HG03521 (cell line): ENCODE measurements around the gene DTD2.
"Not testable (repeated sequence)": the region's sequence is repeated elsewhere in the genome, so short reads cannot be mapped to it uniquely, and the experiment has no call there.

Experiments used
- ATAC-seq: cut with Tn5 transposase; IDR thresholded peaks from one replicate; pipeline ENCODE4 v1.9.1; 2021; ENCODE audit warnings: mild to moderate bottlenecking, moderate library complexity; ENCODE audit not compliant: unreplicated experiment

Gene DTD2

DNA sequence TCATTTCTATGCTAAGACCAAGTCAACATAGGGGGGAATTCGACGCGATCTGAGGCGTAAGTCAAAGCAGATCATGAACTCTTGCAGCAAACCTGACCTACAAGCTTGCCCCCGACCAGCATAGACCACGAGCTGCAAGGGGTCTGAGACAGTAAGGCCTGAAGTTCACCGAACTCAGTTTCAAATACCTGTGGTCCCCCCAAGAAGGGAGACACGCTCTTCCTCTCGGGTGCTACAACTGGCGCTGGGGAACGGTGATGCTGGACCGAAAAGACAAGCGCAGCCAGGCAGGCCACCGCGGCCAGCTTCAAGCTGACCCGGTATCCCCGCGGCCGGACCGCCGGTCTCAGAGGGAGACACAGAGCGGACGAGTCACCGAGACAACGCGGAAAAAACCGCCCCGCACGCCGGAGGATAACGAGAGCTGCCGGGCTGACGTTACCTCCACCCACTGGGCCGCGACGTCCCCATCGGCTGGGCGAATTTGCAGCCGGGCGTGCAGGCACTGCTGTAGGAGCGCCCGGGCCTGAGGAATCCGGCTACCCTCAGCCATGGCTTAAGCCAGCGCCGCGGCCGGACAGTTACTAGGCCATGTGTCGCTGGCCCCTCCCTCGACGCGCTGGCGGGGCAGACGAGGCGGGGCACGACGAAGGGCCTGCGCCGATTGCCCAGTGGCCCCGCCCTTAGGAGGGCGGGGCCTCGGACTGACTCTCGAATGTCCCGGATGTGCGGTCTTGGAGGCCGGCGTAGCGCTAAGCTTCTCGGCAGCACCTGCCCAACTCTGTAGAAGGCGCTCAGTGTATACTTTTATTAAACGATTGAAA is at the start of gene DTD2:
DTD2 (minus strand) TSS at position 666 of the 824 bp plus-strand sequence; CDS start at position 553, 113 bp downstream.
- ATAC-seq: peak; percentile 98

DNA sequence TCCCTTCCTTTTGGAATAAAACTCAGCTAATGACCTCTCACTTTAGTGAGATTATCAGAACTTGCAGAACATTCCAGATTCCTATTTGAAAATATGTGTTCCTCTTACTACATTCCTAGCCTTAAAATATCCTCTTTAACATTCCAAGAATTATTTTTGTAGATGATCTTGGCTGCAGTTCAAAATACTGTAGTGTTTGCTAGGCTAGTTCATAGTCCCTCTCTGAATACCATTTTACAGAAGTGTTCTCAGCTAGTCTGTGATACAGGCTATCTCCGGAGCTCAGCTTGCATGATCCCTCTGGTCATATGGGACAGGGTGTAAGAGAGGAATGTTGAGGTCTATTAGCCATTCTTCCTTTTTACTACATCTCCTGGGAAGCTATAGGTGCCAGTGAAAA is 48.1 kb upstream of the DTD2 start:
- no peak for ATAC-seq

DNA sequence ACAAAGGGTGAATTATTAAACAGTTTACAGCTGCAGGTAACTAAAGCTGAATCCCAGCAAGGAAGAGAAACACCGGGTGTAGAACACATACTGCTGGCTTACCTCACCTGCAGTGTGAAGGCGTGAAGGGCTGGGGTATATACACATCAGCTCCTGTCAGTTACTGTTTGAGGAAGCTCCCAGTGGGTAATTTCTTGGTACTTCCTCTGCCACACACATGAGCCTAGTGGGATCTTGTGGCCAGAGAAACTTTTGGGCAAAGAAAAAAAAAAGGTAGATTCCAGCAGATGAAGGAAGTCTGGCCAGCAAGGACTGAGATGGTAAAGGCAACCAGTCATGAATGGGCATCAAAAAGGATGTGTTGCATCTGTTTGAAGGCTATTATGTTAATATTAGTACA is 44.6 kb upstream of the DTD2 start:
- no peak for ATAC-seq

DNA sequence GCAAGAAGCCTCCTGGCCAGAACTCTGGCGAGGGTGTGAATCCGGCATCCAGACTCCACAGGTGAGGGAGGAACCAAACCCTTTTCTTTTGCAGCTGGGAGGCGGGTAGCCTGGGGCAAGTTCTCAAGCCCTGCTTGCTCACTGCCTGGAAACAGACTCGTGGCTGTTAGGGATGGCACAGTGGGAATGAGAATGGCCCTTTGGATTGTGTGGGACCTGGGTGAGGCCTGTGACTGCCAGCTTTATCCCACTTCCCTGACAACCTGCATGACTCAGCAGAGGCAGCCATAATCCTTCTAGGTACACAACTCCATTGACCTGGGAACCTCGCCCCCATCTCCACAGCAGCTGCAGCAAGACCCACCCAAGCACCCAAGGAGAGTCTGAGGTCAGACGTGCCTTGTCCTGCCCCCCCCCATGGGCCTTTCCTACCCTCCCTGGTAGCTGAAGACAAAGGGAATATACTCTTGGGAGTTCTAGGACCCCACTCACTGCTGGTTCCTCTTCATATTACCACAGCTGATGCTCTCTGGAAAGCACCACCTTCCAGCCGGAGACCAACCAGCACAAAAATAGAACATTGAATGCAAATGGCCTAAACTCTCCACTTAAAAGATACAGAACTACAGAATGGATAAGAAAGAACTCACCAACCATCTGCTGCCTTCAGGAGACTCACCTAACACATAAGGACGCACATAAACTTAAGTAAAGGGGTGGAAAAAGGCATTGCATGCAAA is 35.6 kb upstream of the DTD2 start:
- no peak for ATAC-seq

DNA sequence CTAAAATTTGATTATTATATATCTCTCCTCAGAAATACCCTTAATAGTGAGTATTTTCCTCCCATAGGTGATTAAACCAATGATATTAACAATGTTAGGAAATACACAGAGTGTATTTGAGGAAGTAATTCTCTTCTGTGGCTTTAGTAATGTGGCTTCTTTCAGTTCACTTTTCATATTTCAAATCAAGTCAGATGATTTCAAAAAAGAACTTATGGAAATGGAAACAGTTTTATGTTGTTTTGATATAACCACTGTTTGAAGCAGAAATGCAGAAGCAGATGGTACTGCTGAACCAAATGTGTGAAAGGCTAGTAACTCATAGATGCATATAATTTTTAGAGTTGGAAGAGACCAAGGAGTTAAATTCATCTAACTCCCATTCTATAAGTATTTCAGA is 32.4 kb upstream of the DTD2 start:
- peak; percentile 53 for ATAC-seq

DNA sequence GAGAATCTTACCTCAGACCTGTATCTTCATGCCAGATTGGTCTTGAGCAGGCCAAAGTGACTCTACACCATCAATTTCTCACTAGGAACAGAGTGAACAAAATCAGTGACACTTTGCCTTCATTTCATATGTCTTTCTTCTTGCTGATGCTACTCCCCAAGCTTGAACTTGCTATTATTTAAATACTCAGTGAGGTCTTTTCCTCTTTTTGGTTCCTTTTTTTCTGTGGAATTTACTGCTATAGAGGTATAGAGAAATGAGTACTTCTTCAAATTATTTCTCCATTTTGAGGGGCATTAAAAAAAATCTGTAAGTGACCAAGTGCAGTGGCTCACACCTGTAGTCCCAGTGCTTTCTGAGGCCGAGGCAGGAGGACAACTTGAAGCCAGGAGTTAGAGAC is 30.6 kb upstream of the DTD2 start, which contains the start of gene GPR33:
GPR33 (minus strand) TSS at position 154 of the 400 bp plus-strand sequence. CDS start 4,074 bp downstream, outside the sequence.
- no peak for ATAC-seq

DNA sequence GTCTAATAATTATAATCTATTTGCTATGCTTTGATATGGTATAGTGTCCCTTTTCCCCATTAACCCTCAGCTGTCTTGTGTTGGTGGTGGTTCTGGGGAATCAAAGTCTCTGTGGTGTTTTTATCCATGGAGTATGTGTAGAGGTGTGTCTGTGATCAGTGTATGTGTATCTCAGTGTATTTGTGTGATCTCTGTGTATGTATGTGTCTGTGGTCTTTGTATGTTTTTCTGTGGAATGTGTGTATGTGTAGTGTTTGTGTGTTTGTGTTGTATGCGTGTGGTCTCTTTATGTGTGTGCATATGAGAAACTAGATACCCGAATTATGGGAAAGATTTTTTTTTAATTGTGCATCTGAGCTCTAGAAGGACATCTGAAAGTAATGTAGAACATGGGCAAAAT is 29.5 kb upstream of the DTD2 start:
- no peak for ATAC-seq

DNA sequence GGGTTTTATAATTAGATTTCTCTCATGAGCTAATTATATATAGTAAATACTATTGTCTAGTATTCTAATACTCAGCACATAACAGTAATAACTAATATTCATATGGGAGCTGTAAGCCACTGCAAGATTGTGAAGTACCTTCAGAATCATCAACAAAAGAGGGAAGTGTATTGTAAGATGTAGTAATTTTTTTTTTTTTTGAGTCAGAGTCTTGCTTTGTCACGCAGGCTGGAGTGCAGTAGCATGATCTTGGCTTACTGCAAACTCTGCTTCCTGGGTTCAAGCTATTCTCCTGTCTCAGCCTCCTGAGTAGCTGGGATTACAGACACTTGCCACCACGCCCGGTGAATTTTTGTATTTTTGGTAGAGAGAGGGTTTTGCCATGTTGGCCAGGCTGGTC is 27.4 kb upstream of the DTD2 start:
- no peak for ATAC-seq

DNA sequence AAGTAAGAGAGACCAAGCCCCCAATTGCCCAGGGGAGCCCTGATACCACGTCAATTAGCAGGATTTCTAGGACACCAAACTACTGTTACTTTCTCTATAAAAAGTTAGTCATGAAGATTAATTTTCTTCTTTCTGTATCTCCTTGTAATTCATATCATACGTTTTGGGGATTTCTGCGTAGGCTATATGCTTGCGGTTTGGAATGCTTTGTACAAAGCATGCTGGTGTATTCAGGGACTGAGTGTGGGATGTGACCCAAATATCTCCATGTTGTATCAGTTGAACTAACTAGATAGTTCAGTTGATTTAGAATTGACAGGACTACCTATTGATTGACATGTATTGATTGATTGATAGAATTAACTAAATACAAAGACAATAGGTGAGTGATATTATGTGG is 22.9 kb upstream of the DTD2 start:
- ATAC-seq: no peak

DNA sequence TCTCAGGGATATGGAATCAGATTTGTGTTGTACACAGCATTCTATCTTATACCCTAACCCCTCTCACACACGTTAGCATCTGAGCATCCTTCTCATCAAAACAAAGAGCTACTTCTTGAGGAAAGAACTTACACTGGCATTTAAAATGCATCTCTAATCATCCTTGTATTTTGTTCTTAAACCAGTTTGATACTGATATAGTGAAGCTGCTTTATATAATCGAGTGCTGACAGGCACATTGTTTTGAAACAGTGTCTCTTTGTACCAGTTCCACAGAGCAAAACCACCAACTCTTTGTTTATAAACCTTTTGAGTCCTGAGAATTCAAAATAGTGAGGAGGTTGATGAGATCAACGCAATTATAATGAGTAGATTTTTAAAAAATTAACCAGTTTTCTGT is 21.7 kb upstream of the DTD2 start:
- no peak for ATAC-seq

DNA sequence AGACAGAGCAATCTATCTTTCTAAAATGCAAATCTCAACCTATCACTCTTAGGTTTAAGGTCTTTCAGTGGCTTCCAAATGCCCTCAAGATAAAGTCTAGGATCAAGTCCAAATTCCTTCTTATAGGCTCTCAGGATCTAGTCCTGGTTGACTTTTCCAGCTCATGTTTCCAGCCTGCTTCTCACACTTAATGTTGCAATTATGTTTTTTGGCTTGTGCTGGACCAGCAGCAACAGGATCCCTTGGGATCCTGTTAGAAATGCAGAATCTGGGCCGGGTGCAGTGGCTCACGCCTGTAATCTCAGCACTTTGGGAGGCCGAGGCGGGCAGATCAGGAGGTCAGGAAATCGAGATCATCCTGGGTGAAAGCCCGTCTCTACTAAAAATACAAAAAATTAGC is 19.9 kb upstream of the DTD2 start:
- ATAC-seq: no peak

DNA sequence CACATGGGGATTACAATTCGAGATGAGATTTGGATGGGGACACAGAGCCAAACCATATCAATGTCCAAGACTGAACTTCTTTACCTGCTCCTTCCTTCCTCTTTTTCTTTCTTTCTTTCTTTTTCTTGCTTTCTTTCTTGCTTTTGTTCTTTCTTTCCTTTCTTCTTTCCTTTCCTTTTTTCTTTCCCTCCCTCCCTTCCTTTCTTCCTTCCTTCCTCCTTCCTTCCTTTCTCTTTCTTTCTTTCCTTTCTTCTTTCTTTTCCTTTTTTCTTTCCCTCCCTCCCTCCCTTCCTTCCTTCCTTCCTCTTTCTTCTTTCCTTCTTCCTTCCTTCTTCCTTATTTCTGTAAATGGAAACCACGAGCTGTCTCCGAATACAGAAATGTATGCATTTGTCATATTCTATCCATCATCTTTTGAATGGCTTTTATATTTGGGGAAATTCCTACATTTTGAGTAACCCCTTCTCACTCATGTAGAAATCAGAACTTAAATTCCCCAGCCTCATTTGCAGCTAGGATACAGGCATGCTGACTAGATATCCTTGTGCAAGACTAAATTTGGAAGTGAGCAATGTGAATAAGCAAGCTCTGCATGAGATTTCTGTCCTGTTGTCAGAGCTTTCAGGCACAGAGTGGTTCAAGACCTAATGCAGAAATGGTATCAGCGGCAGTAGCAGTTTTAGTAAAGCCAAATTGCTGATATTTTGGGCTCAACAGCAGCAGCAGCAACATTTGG is 19.0 kb upstream of the DTD2 start:
- no peak for ATAC-seq

DNA sequence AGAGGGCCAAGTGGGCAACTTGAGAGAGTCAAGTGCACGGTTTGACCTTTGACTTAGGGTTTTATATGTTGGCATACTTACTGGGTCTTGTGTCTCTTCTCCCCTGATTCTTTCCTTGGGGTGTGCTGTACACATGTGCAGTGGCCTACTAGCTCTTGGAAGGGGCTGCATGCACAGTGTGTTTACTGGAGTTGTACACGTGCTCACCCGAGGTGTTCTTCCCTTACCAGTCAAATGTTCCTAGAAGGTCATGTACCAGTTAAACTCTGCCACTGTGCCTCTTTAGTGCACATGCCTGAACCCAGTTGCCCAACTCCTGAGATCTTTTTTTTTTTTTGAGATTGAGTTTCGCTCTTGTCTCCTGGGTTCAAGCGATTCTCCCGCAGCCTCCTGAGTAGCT is 9.2 kb upstream of the DTD2 start:
- no peak for ATAC-seq

DNA sequence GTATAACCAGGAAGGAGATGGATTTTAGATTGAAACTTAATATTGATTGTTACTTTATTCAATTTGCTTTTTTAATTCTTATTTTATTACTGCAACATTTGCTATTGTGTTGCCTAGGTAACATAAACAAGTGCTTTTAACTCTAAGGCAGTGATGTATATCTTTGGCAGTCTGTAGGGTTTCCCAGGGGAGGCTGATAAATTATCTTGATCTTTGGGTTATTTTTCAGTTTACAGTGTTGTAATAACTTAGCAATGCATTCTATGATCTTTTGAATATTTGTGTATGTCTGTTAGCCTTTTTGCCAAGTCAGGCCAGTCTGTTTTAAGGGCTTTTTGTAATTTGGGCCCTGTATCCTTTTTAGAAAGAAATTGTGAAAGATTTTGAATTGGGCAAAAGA is 7.8 kb upstream of the DTD2 start:
- ATAC-seq: no peak

DNA sequence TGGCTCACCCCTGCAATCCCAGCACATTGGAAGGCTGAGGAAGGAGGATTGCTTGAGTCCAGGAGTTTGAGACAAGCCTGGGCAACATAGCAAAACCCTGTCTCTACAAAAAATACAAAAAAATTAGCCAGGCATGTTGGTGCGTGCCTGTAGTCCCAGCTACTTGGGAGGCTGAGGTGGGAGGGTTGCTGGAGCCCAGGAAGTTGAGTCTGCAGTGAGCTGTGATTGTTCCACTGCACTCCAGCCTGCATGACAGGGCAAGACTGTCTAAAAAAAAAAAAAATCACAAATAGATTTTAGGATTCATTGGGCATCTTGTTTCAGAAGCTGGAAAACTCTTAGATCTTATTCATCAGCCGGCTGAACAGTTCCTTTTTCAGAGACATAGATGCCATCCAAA is 5.1 kb upstream of the DTD2 start:
- ATAC-seq: not testable (repeated sequence)

DNA sequence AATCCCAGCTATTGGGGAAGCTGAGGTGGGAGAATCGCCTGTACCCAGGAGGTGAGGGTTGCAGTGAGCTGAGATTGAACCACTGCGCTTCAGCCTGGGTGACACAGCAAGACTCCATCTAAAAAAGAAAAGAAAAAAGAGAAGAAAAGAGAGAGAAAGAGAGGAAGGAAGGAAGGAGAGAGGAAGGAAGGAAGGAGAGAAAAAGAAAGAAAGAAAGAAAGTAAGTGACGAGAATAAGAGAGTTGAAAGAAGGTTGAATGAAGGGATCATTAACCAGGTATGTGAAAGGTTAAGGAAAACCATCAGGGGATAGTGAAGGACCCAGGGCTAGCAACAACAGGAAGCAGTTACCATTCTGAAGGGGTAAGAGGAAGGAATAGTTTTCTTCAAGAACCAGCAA is 4.2 kb upstream of the DTD2 start:
- ATAC-seq: no peak

DNA sequence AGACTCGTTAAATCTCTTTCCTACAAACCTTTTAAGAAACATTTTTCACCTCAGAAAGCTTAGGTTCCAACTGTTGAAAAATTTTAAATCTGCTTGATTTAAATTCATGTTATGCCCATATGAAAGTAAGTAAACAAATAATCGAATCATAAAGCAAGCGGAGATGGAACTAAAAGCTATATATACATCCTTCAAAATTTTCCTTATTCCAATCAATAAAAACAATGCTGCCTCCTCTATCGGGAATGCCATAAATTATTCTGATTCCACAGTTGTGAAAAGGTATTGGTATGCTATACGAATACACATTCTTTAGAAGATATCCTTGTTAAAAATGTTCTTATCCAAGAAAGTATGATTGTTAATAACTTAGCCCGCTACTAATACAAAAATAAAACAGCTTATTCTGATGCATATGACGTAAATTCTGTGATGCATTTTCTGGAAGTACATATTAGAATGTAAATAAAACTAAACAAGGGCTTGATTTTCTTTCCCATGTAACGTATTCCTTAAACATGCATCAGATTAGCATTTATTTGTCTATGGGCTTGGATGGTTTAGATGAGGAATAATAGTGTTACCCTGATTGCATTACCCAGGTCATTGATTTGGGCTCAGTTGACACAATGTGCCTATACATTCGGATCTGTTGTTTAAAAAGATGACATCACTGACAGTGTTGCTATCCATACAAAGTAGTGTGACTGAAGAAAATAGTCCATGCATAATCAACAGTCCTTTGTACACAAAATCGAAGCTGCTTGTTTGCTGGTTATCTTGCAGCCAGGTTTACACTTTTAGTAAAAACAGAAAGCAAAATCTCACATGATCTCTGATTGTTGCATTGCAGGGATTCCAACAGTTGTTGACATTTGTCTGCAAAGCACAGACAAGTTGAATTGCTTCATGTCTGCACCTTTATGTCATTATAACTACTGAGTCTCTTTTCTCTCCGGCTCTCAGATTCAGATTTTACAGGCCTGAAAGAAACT is 656 bp upstream of the DTD2 start:
- ATAC-seq: no peak

DNA sequence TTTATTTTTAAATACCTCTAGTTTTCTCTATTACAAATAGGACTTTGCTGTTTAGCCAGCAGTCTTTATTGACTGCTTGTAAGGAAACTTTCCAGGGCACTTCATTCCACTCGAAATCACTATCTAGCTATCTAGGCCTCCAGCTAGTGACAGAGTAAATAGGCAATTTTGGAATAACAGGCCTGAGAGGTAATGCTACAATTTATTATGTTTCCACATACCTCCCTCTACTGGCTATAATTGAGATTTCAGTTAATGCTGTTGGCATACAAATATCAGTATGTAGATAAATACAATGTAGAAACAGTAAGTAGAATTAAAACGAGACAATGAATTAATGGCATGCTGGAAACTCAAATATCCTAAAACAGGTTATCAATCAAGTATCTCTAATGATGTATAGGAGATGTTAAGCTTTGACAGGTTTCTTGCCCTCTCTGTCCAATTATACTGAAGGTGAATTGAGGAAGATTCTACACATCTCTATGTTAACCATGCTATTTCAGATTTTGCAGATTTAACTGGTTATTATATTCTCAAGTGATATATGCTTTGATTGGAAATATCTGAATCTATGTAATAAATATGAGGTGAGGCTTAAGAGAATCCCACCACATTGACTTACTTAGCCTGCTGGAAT is 7.2 kb downstream of the DTD2 start:
- peak; percentile 58 for ATAC-seq

DNA sequence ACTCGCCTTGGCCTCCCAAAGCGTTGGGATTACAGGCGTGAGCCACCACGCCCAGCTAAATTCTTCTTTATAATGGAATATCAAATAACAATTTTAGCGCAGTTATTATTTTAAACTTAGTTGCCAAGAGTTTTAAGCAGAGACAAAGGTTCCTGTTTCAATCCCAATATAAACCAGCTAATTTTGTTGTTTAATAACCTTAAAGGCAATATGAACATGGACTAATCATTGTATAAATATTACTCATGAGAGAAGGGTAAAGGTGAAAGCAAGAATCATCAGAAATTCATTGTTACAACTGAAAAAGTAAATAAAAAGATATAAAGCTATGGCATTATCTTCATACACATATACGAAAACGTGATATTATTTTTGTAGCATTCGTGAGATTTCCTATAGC is 8.2 kb downstream of the DTD2 start:
- no peak for ATAC-seq

DNA sequence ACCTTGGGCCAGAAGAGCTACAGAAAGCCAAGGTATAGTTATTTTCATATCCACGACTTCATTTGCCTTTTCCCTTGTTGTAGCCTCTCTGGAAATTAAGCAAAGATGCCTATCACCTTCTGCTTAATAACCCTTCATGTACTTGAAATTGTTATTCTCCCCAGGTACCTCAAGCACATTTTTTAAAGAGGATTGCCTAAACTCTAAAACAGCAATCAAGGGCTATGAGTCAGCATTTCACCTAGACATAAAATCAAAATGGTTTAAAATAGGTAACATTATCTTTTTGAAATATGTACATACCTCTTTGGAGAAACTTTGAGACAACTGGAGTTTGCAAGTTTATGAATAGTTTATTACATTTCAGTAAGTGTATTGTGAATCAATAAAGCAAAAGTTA is 11.6 kb downstream of the DTD2 start:
- ATAC-seq: no peak
